ENCODE measurements around the gene HNRNPUL1.

GRCh38 chr19:41327576-41328156 is 63.5 kb downstream of the HNRNPUL1 start:
- TF ChIP-seq CTCF (IDR thresholded peaks at IDR 0.05; ENCODE audit: low read length) (no peak), EZH2 (optimal IDR thresholded peaks at IDR 0.05; ENCODE audit: low read depth, low read length) (no peak), EZH2phosphoT487 (IDR thresholded peaks at IDR 0.05; ENCODE audit: low read length) (no peak)

Measured in MM.1S (cell line).